Left colon (tissue), 2 donors: ENCODE data around the gene DCDC2. TPM values are rescaled to one million over a fixed set of nuclear protein-coding genes. Genes with fewer than 3 reads are reported as not detected.
"Not testable (repeated sequence)": the region's sequence is repeated elsewhere in the genome, so short reads cannot be mapped to it uniquely, and the experiment has no call there.

Experiments
- ATAC-seq: fragments of 200-7000 bp; cut with Tn5 transposase; one replicate; pipeline ENCODE4 v1.9.1; 2020; ENCODE audit warnings: mild to moderate bottlenecking, moderate library complexity
- DNase-seq, 2 donors: peaks; one replicate each; pipeline ENCODE4 v3.0.0-alpha.2; 2020
- intact Hi-C, 2 donors: fragments of 100-400 bp; cut with DNase I in 1 of 2; cut with micrococcal nuclease in 1 of 2; formaldehyde crosslinking; loops; one replicate each; pipeline versions ENCODE4 v1.11.2 to v1.14.0; 2022; cut with DNase I, micrococcal nuclease
- total RNA-seq, 2 donors: library from RNA; stranded (reverse); fragmentation: NEBNext Ultra II Directional; extraction: Animal tissue kit (Norgen Biotek cat#: 25700); gene quantifications; one replicate each; pipeline ENCODE4 v1.2.1, GENCODE V29; 2021
- donor health status: DM: no; HTN: no; CAD: no.
- donor health status: DM: yes; HTN: yes; CAD: no.

DCDC2 gene
- total RNA-seq, 2 donors from 2014 or later, result 1.7 to 2.1 TPM

- ATAC-seq (no peak), DNase-seq (no peak)
- intact Hi-C loops, result no loop called here
Observed at GRCh38 chr6:24332317-24332716, 25.5 kb downstream of the DCDC2 start.

GRCh38 chr6:24330137-24330732 is 27.6 kb downstream of the DCDC2 start:
- ATAC-seq (no peak), DNase-seq (no peak)
- intact Hi-C loops, result no loop called here

- DNase-seq (no peak), ATAC-seq (no peak)
- intact Hi-C loops, result no loop called here
Observed at GRCh38 chr6:24329451-24329850, 28.4 kb downstream of the DCDC2 start.

GRCh38 chr6:24329022-24329421 is 28.8 kb downstream of the DCDC2 start:
- DNase-seq (no peak), ATAC-seq (no peak)
- intact Hi-C loops, result no loop called here

- intact Hi-C loops, result no loop called here
- ATAC-seq (no peak), DNase-seq (no peak)
Observed at GRCh38 chr6:24327756-24328155, 30.1 kb downstream of the DCDC2 start.

- no peak for DNase-seq
- intact Hi-C loops, result no loop called here
- no peak for ATAC-seq
Observed at GRCh38 chr6:24325978-24326377, 31.9 kb downstream of the DCDC2 start.

GRCh38 chr6:24324617-24325016 is 33.2 kb downstream of the DCDC2 start:
- ATAC-seq (no peak), DNase-seq (no peak)
- intact Hi-C loops, result no loop called here

- intact Hi-C loops, result no loop called here
- ATAC-seq, result no peak
- no peak for DNase-seq
Observed at GRCh38 chr6:24323632-24324337, 34.1 kb downstream of the DCDC2 start.

GRCh38 chr6:24322924-24323323 is 34.9 kb downstream of the DCDC2 start:
- intact Hi-C loops, result no loop called here
- DNase-seq, result no peak
- ATAC-seq, result no peak

GRCh38 chr6:24322446-24322845 is 35.4 kb downstream of the DCDC2 start:
- ATAC-seq, DNase-seq, intact Hi-C loops: not testable (repeated sequence)

- ATAC-seq (no peak), DNase-seq (no peak)
Observed at GRCh38 chr6:24321538-24322162, 36.2 kb downstream of the DCDC2 start.

GRCh38 chr6:24313251-24314141 is 44.4 kb downstream of the DCDC2 start:
- DNase-seq (peak in 1 of 2 donors; percentile 3), ATAC-seq (no peak)
- intact Hi-C loops, result no loop called here

More at GRCh38 chr6:24321538-24322162, 36.2 kb downstream of the DCDC2 start:
- intact Hi-C loops, result no loop called here

GRCh38 chr6:24311775-24312174 is 46.1 kb downstream of the DCDC2 start:
- intact Hi-C loops, ATAC-seq, DNase-seq: not testable (repeated sequence)

- DNase-seq (no peak), ATAC-seq (no peak)
Observed at GRCh38 chr6:24307881-24308280, 50.0 kb downstream of the DCDC2 start.

GRCh38 chr6:24306936-24307335 is 50.9 kb downstream of the DCDC2 start:
- intact Hi-C loops, result no loop called here
- no peak for ATAC-seq

More at GRCh38 chr6:24307881-24308280, 50.0 kb downstream of the DCDC2 start:
- intact Hi-C loops, result no loop called here

GRCh38 chr6:24306038-24306437 is 51.8 kb downstream of the DCDC2 start:
- DNase-seq (no peak), ATAC-seq (no peak)
- intact Hi-C loops, result no loop called here

More at GRCh38 chr6:24306936-24307335, 50.9 kb downstream of the DCDC2 start:
- DNase-seq, result no peak

- ATAC-seq (no peak), DNase-seq (no peak)
- intact Hi-C loops, result no loop called here
Observed at GRCh38 chr6:24296944-24297343, 60.9 kb downstream of the DCDC2 start.

GRCh38 chr6:24293852-24294251 is 64.0 kb downstream of the DCDC2 start:
- intact Hi-C loops, result not testable (repeated sequence)

GRCh38 chr6:24287239-24287638 is 70.6 kb downstream of the DCDC2 start:
- DNase-seq (no peak), ATAC-seq (no peak)
- intact Hi-C loops, result no loop called here

More at GRCh38 chr6:24293852-24294251, 64.0 kb downstream of the DCDC2 start:
- not testable (repeated sequence) for DNase-seq, ATAC-seq
